H54 (cell line): Measurements from ENCODE around the gene NCR2.

ENCODE experiments used
- DNase-seq: peaks from one replicate; pipeline ENCODE4 v3.0.0; 2011; ENCODE audit warnings: low spot score, mixed read lengths; ENCODE audit not compliant: insufficient read length
- FAIRE-seq: peaks from 3 replicates; lab custom pipeline; 2011; peaks lifted over from hg19 to GRCh38; lab: Jason Lieb, UNC
- POLR2A ChIP-seq: IDR thresholded peaks from 2 replicates; pipeline ENCODE4 v1.6.1; 2011; ENCODE audit warnings: low read depth, mild to moderate bottlenecking, low read length

The NCR2 gene

DNA sequence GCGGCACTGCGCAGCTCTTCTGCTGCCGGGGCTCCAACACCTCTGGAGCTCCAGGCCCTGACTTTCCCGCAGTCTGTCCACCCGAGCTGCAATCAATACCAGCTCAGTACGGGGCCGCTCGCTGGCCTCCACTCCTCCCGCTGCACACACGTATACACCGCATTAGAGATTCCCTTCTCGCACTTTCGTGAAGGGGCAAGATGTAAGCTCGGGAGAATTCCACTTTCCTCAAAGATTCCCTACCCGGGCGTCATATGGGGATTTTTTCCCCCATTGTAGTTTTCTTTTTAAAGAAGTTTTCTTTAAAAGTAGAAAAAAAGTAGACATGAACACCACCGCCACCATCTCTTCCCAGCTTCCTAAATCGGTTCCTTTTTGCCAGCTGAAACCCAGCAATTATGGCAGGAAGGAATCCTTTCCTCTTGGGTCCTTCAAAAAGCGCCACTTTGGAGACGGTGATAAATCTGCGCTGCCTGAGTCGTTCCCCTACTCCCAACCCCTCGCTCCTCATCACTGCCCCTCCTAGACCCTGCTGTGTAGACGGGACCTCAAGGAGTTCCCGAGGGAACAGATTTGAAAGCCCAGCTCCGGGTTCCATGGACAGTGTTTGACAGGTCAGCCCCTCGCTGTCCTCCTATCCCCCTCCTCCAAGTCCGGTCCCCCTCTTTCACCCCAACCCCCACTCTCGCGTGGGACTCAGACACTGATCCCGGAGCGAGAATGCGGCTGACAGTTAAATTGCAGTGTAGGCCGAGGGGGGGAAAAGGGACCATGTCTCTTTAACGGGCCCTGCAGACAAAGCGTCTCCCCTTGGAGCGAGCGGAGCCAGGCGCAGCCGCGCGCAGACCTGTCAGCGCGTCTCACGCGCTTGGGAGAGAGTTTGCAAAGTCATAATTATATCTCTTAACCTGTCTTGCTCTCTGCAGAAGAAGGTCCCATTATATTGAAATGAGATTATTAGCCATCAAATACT lies 39.5 kb downstream of the NCR2 start:
- TF ChIP-seq POLR2A: no peak
- FAIRE-seq (no peak), DNase-seq (no peak)

DNA sequence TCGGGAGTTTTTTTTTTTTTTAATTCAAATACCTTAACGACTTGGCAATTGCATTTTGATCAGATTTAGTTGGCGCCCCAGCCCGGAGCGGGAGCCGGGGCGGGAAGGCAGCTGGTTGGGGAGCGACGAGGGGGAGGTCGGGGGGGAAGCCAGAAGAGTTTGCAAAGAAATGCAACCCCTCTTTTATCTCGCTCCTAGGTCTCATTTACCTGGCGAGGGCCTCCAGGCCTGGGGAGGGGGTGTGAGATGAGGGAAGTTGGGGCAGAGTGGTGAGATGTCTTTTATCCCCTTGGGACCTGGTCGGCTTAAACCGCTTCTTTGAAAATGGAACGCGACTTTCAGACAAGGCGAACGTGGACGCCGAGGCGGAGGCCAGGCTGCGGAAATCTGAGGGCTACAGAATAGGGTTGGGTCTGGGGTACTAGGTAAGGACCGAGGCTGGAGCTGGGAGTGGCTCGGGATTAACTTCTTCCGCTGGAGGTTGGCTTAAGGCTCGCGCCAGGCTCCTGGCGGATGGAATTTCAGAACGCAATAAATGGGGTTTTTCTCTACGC lies 40.3 kb downstream of the NCR2 start:
- no peak for FAIRE-seq
- DNase-seq: no peak
- no peak for TF ChIP-seq POLR2A

DNA sequence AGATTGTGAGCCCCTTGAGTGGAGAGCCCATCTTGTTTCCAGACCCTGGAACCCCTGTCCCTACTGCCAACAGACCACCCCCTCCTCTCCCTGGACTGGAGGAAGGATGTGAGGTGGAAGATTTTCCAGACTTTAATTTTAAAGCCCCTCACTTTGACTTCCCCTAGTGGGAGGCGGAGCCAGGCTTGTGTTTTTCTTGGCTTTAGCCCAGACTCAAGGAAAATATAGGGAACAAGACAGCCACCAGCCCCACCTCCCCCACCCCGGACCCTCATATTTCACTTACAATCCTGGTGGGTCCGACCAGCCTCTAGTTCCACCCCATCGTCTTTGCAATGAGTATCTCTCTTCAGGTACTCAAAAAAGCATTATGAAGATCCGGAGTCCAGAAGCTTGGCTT lies 40.8 kb downstream of the NCR2 start:
- TF ChIP-seq POLR2A: no peak

DNA sequence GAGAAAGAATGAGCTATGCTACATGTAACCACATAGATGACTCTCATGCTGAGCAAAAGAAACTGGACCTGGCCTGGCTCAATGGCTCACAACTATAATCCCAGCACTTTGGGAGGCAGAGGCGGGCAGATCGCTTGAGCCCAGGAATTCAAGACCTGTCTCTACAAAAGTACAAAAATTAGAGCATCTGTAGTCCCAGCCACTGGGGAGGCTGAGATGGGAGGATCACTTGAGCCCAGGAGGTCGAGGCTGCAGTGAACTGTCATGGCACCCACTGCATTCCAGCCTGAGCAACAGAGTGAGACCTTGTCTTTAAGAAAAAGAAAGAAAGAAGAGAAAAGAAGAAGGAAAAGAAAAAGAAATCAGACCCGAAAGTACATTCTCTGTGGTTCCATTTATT lies 41.7 kb downstream of the NCR2 start:
- no peak for TF ChIP-seq POLR2A
- DNase-seq: no peak

More for the DNA sequence above, 40.8 kb downstream of the NCR2 start:
- no peak for DNase-seq
- FAIRE-seq: no peak

DNA sequence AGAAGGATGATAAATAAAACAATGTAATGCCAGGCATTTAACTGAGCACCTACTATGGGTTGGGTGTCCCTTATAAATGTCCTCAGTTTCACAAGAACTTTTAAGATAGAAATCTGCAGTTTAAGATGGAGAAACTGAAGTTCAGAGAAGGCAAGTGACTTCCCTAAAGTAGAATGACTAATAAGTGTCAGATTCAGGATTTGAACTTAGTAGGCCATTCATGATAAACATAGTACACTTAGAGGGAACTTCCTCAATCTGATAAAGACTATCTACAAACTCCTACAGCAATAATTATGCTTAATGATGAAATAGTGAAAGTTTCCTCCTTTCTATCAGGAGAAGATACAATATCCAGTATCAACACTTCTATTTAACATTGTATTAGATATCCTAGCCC lies 43.9 kb downstream of the NCR2 start:
- DNase-seq (no peak), FAIRE-seq (no peak)
- no peak for TF ChIP-seq POLR2A

More for the DNA sequence above, 41.7 kb downstream of the NCR2 start:
- FAIRE-seq: no peak

DNA sequence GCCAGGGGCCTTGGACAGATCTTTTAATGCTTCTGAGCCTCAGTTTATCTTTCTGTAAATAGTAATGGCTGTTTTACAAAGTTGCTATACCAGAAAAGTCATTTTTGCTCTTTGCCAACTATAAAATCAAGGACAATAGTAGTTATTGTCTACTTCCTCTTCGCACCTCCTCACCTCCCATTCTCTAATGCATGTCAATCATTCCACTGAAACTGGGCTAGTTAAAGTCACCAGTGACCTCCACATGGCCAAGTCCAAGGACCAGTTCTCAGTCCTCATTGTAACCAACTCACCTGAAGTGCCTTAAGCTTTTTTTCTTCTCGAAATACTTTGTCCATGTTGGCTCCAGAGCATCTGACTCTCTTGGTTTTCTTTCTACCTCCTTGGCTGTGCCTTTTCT lies 51.2 kb downstream of the NCR2 start:
- DNase-seq (no peak), FAIRE-seq (no peak)
- no peak for TF ChIP-seq POLR2A

DNA sequence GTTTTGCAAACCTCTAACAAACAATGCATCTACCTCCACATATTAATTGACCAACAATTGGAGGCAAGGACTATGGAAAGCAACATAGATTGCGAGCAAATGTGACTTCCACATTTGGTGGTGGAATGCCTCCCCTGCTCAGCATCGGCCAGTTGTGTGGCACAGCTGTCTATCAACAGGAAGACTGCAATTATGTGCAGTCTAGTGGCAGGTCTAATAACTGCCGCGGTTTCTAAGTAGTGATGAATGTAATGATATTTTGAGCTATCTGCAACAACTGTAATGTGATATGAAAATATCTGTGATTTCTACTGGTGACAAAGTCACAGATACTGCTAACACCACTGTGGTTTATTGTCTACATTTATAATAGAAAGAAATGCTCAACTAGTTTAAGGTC lies 56.8 kb downstream of the NCR2 start:
- no peak for TF ChIP-seq POLR2A
- DNase-seq (no peak), FAIRE-seq (no peak)

DNA sequence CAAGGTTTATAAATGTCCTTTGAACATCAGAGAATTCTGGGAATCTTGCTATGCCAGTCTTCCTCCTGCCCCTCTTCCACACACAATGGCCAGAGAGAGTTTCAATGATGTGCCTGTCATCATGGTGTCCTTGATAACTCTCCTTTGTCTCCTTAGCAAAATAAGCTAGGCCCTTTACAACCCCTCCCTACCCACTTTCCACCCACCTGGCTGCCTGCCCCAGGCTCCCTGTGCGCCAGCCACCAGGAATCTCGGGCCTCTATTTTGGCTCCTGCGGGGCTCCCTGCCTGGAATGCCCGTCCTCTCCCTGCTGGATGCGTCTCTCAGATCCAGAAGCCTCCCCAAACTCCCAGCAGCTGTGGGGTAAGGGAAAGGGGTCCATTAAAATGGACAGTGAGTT lies 60.9 kb downstream of the NCR2 start:
- no peak for TF ChIP-seq POLR2A
- no peak for DNase-seq
- no peak for FAIRE-seq

DNA sequence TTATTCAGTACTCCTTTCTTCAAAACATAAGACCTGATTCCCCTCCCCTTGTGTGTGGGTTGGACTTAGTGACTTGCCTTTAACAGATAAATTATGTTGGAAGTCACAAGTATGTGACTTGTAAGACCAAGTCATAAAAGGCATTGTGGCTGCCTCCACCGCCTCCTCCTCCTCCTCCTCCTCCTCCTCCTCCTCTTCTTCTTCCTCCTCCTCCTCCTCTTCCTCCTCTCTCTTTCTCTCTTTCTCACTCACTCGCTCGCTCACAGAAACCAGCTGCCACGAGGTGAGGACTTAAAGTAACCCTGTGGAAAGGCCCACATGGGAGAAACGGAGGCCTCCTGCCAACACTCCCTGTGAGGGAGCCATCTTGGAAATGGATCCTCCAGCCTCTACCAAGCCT lies 64.0 kb downstream of the NCR2 start:
- no peak for DNase-seq
- no peak for TF ChIP-seq POLR2A
- no peak for FAIRE-seq
